ENCODE data around the gene TNFRSF12A.
"Not testable (repeated sequence)": the region's sequence is repeated elsewhere in the genome, so short reads cannot be mapped to it uniquely, and the experiment has no call there.

TNFRSF12A gene

GRCh38 chr16:3046641-3047386, 26.6 kb downstream of the TNFRSF12A start:
- DNase-seq (ENCODE audit: low spot score), result no peak
- no peak overlapping the region for H3K27ac ChIP-seq
- ChIA-PET CTCF (interaction anchor here (0.9 to 2.8 kb wide), 2 partner anchors 12 to 15 kb away, joined by 4 to 22 read pairs; no protein-coding TSS in a partner anchor), POLR2A (ENCODE audit: low non-redundant PET) (interaction anchor here (0.8 kb wide), 1 partner anchor 10 kb away, joined by 3 read pairs; no protein-coding TSS in a partner anchor)
- TF ChIP-seq, protein P1, sequence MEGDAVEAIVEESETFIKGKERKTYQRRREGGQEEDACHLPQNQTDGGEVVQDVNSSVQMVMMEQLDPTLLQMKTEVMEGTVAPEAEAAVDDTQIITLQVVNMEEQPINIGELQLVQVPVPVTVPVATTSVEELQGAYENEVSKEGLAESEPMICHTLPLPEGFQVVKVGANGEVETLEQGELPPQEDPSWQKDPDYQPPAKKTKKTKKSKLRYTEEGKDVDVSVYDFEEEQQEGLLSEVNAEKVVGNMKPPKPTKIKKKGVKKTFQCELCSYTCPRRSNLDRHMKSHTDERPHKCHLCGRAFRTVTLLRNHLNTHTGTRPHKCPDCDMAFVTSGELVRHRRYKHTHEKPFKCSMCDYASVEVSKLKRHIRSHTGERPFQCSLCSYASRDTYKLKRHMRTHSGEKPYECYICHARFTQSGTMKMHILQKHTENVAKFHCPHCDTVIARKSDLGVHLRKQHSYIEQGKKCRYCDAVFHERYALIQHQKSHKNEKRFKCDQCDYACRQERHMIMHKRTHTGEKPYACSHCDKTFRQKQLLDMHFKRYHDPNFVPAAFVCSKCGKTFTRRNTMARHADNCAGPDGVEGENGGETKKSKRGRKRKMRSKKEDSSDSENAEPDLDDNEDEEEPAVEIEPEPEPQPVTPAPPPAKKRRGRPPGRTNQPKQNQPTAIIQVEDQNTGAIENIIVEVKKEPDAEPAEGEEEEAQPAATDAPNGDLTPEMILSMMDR (conservative IDR thresholded peaks at IDR 0.05; ENCODE audit: low read depth), result no peak

DNA sequence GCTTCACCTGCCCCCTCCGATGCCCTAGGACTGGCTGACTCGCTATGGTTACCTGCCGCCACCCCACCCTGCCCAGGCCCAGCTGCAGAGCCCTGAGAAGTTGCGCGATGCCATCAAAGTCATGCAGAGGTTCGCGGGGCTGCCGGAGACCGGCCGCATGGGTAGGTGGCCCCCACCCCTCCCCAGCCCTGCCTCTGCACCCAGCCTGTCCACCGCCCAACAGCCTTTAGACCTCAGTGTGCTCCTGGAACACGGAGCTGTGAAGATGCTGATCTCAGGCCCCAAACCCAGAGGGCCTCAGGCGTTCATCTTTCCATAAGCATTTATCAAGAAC, 27.2 kb downstream of the TNFRSF12A start:
- TF ChIP-seq, protein P1 (conservative IDR thresholded peaks at IDR 0.05; ENCODE audit: low read depth), result no peak

DNA sequence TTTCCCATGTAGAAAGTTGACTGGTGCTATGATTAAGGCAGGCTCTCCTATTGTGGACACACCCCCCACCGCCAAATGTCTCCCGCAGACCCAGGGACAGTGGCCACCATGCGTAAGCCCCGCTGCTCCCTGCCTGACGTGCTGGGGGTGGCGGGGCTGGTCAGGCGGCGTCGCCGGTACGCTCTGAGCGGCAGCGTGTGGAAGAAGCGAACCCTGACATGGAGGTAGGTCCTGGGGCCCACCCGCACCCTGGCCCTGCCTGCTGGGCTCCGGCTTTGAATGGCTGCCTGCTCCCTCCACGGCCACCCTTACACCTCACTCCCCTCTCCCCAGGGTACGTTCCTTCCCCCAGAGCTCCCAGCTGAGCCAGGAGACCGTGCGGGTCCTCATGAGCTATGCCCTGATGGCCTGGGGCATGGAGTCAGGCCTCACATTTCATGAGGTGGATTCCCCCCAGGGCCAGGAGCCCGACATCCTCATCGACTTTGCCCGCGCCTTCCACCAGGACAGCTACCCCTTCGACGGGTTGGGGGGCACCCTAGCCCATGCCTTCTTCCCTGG, 29.8 kb downstream of the TNFRSF12A start:
- POLR2A ChIA-PET (ENCODE audit: low non-redundant PET), result interaction anchor here (0.6 kb wide), 1 partner anchor 47 kb away, joined by 4 read pairs; no protein-coding TSS in a partner anchor
- DNase-seq (ENCODE audit: low spot score), result no peak
- H3K27ac ChIP-seq, result no peak overlapping the region
- CTCF ChIA-PET, result no interaction called here
- TF ChIP-seq, protein P1 (conservative IDR thresholded peaks at IDR 0.05; ENCODE audit: low read depth), result no peak

More for the DNA sequence above, 27.2 kb downstream of the TNFRSF12A start:
- CTCF ChIA-PET, result interaction anchor here (0.9 to 2.8 kb wide), 2 partner anchors 12 to 16 kb away, joined by 4 to 22 read pairs; no protein-coding TSS in a partner anchor
- DNase-seq (ENCODE audit: low spot score), result no peak
- POLR2A ChIA-PET (ENCODE audit: low non-redundant PET), result interaction anchor here (0.8 kb wide), 1 partner anchor 9 kb away, joined by 3 read pairs; no protein-coding TSS in a partner anchor
- no peak overlapping the region for H3K27ac ChIP-seq

DNA sequence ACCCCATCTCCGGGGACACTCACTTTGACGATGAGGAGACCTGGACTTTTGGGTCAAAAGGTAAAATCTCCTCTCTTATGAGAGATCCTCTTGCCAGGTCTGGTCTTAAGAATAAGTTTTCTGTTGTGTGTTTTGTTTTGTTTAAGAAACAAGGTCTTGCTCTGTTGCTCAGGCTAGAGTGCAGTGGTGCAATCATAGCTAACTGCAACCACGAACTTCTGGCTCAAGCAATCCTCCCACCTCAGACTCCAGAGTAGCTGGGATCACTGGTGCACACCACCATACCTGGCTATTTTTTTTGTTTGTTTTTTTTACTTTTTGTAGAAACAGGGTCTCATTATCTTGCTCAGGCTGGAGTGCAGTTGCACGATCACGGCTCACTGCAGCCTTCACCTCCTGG, 30.3 kb downstream of the TNFRSF12A start:
- no peak for DNase-seq (ENCODE audit: low spot score)
- CTCF ChIA-PET, result interaction anchor here (0.6 to 1.2 kb wide), 2 partner anchors 8 to 121 kb away, joined by 5 read pairs; no protein-coding TSS in a partner anchor
- H3K27ac ChIP-seq, result no peak overlapping the region
- TF ChIP-seq, protein P1 (conservative IDR thresholded peaks at IDR 0.05; ENCODE audit: low read depth), result no peak
- POLR2A ChIA-PET (ENCODE audit: low non-redundant PET), result interaction anchor here (0.6 kb wide), 1 partner anchor 48 kb away, joined by 4 read pairs; no protein-coding TSS in a partner anchor

- CTCF ChIA-PET, result interaction anchor here (0.6 to 1.2 kb wide), 4 partner anchors 9 to 120 kb away, joined by 3 to 5 read pairs (median 4); no protein-coding TSS in a partner anchor
- no peak overlapping the region for H3K27ac ChIP-seq
- POLR2A ChIA-PET (ENCODE audit: low non-redundant PET), result no interaction called here
Measured at GRCh38 chr16:3051009-3051408, 30.8 kb downstream of the TNFRSF12A start.

DNA sequence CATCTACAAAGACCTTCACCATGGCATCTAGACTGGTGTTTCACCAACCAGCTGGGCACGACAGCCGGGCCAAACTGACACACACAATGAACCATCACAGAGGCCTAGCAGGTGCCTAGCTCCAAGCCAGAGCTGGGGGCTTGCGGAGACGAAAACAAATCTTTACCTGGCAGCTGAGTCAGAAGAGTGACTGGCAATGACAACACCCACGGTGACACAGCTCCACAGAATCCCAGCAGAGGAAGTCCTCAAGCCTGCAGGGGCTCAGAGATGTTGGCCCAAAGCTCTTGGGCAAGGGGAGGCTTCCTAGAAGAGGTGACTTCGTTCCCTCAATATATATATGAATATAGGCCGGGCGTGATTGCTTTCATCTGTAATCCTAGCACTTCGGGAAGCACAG, 31.3 kb downstream of the TNFRSF12A start:
- no peak overlapping the region for H3K27ac ChIP-seq
- DNase-seq (ENCODE audit: low spot score), result no peak
- ChIA-PET CTCF (interaction anchor here (0.7 to 1.2 kb wide), 3 partner anchors 8 to 69 kb away, joined by 3 to 5 read pairs (median 3); no protein-coding TSS in a partner anchor), POLR2A (ENCODE audit: low non-redundant PET) (no interaction called here)
- TF ChIP-seq, protein P1 (conservative IDR thresholded peaks at IDR 0.05; ENCODE audit: low read depth), result no peak

More at GRCh38 chr16:3051009-3051408, 30.8 kb downstream of the TNFRSF12A start:
- no peak for DNase-seq (ENCODE audit: low spot score)
- TF ChIP-seq, protein P1 (conservative IDR thresholded peaks at IDR 0.05; ENCODE audit: low read depth), result no peak

GRCh38 chr16:3052571-3053329, 32.6 kb downstream of the TNFRSF12A start:
- not testable (repeated sequence) for DNase-seq (ENCODE audit: low spot score); H3K27ac ChIP-seq

GRCh38 chr16:3053330-3053710, 33.2 kb downstream of the TNFRSF12A start:
- H3K27ac ChIP-seq; DNase-seq (ENCODE audit: low spot score); CTCF ChIA-PET; POLR2A ChIA-PET (ENCODE audit: low non-redundant PET): not testable (repeated sequence)

More at GRCh38 chr16:3052571-3053329, 32.6 kb downstream of the TNFRSF12A start:
- POLR2A ChIA-PET (ENCODE audit: low non-redundant PET); CTCF ChIA-PET: not testable (repeated sequence)

All from RWPE1 (cell line).